Mesenteric fat pad (tissue), 1 donor: Measurements from ENCODE around the gene DOP1B. TPM values are rescaled to one million over a fixed set of nuclear protein-coding genes. Genes with fewer than 3 reads are reported as not detected.
"Not testable (repeated sequence)": the region's sequence is repeated elsewhere in the genome, so short reads cannot be mapped to it uniquely, and the experiment has no call there.

Experiments used
- DNase-seq: peaks from one replicate; pipeline ENCODE4 v3.0.0-alpha.2; 2020; ENCODE audit warnings: low spot score
- total RNA-seq: library from RNA; stranded (reverse); fragmentation: NEBNext Ultra II Directional; extraction: Animal tissue kit (Norgen Biotek cat#: 25700); gene quantifications from one replicate; pipeline ENCODE4 v1.2.1, GENCODE V29; 2021
- donor health status: DM: yes; HTN: yes; CAD: no.

DOP1B gene
- total RNA-seq, 1 donor from 2014 or later, result 19.6 TPM

GRCh38 chr21:36171741-36172331 lies 15.2 kb downstream of the DOP1B start:
- no peak for DNase-seq

- DNase-seq, result no peak
Observed at GRCh38 chr21:36174780-36175179, 18.2 kb downstream of the DOP1B start.

GRCh38 chr21:36175771-36176565 lies 19.3 kb downstream of the DOP1B start:
- DNase-seq, result no peak

- no peak for DNase-seq
Observed at GRCh38 chr21:36178349-36178748, 21.7 kb downstream of the DOP1B start.

GRCh38 chr21:36179145-36179544 lies 22.5 kb downstream of the DOP1B start:
- DNase-seq, result no peak

- DNase-seq, result no peak
Observed at GRCh38 chr21:36180963-36181362, 24.3 kb downstream of the DOP1B start.

GRCh38 chr21:36183144-36183795 lies 26.6 kb downstream of the DOP1B start:
- no peak for DNase-seq

- no peak for DNase-seq
Observed at GRCh38 chr21:36184545-36184944, 27.9 kb downstream of the DOP1B start.

- no peak for DNase-seq
Observed at GRCh38 chr21:36185523-36185922, 28.9 kb downstream of the DOP1B start.

GRCh38 chr21:36186081-36186480 lies 29.5 kb downstream of the DOP1B start:
- no peak for DNase-seq

- no peak for DNase-seq
Observed at GRCh38 chr21:36186506-36187399, 30.1 kb downstream of the DOP1B start.

- DNase-seq, result no peak
Observed at GRCh38 chr21:36188081-36188681, 31.6 kb downstream of the DOP1B start.

- no peak for DNase-seq
Observed at GRCh38 chr21:36188937-36189336, 32.3 kb downstream of the DOP1B start.

- DNase-seq, result no peak
Observed at GRCh38 chr21:36190736-36191135, 34.1 kb downstream of the DOP1B start.

GRCh38 chr21:36193200-36193599 lies 36.6 kb downstream of the DOP1B start:
- DNase-seq, result no peak

GRCh38 chr21:36194024-36194423 lies 37.4 kb downstream of the DOP1B start:
- no peak for DNase-seq

GRCh38 chr21:36195613-36196012 lies 39.0 kb downstream of the DOP1B start:
- no peak for DNase-seq

- DNase-seq, result no peak
Observed at GRCh38 chr21:36199021-36199420, 42.4 kb downstream of the DOP1B start.

- DNase-seq, result not testable (repeated sequence)
Observed at GRCh38 chr21:36199575-36199974, 43.0 kb downstream of the DOP1B start.

- no peak for DNase-seq
Observed at GRCh38 chr21:36200081-36200561, 43.5 kb downstream of the DOP1B start.
